Body of pancreas (tissue), 4 donors: Measurements from ENCODE around the gene FAM83C. TPM values are rescaled to one million over a fixed set of nuclear protein-coding genes. Genes with fewer than 3 reads are reported as not detected.

Experiments used
- ATAC-seq: fragments of 150-250 bp; one replicate; pipeline ENCODE4 v1.9.1; 2016
- DNase-seq, 4 donors: peaks; one replicate each; pipeline ENCODE4 v3.0.0-alpha.2; 2019
- H3K27ac ChIP-seq, 4 donors: fragments of 200-600 bp; sonication (generic); 1 replicate in 3 of 4; 2 replicates in 1 of 4; pipeline versions ENCODE4 v1.5.1 to v1.6.1; 2016 to 2019; ENCODE audit warnings: mild to moderate bottlenecking in 1 of 4, mixed read lengths in 1 of 4, moderate library complexity in 1 of 4
- H3K27me3 ChIP-seq, 2 donors: fragments of 200-600 bp; sonication (generic); one replicate each; pipeline ENCODE4 v1.6.0; 2016; ENCODE audit warnings: mild to moderate bottlenecking in 1 of 2
- H3K36me3 ChIP-seq, 2 donors: fragments of 200-600 bp; sonication (generic); replicated peaks in 1 of 2; 2 replicates each; pipeline ENCODE4 v1.5.1; 2016; ENCODE audit warnings: low read depth in 2 of 2; ENCODE audit not compliant: insufficient read depth in 1 of 2
- H3K4me1 ChIP-seq: fragments of 200-600 bp; sonication (generic); one replicate; pipeline ENCODE4 v1.6.0; 2016
- H3K4me3 ChIP-seq, 2 donors: fragments of 200-600 bp; sonication (generic); 1 replicate in 1 of 2; 2 replicates in 1 of 2; pipeline ENCODE4 v1.5.1; 2016 to 2019
- H3K9me3 ChIP-seq, 3 donors: fragments of 200-600 bp; sonication (generic); 1 replicate in 2 of 3; 2 replicates in 1 of 3; pipeline ENCODE4 v1.5.1; 2016
- CTCF ChIP-seq, 7 experiments: fragments of 450-650 bp in 4 of 7; fragments of 200-600 bp in 3 of 7; sonication (generic) in 3 of 7; IDR thresholded peaks; one replicate each; pipeline ENCODE4 v1.5.1; 2016 to 2019; ENCODE audit warnings: antibody characterized with exemption in 7 of 7
- POLR2A ChIP-seq, 3 donors: fragments of 450-650 bp; IDR thresholded peaks; one replicate each; pipeline ENCODE4 v1.6.1; 2016; ENCODE audit warnings: antibody characterized with exemption in 3 of 3, mild to moderate bottlenecking in 2 of 3
- WGBS, 2 donors: methylation state at CpG; one replicate each; pipeline ENCODE4 v1.1.5; 2017; 5-methylcytosine and 5-hydroxymethylcytosine counted together
- intact Hi-C: fragments of 100-400 bp; cut with DNase I; formaldehyde crosslinking; loops from one replicate; pipeline ENCODE4 v1.15.1; 2023
- total RNA-seq, 2 donors: library from RNA; depleted of rRNA; stranded (reverse); fragments of >200 nt; gene quantifications; one replicate each; pipeline ENCODE4 v1.1.0, GENCODE V29; 2016

Gene FAM83C
- total RNA-seq, 2 donors from 2014 or later = not detected

- 76 to 80% methylated on average over 13 to 19 of the region's 19 CpGs for WGBS, 2 donors
- Histone ChIP-seq H3K36me3 (no peaks in the 10 kb centered on the region), H3K27me3 (no peaks in the 10 kb centered on the region), H3K4me3 (no peak overlapping the region), H3K9me3 (no peaks in the 10 kb centered on the region), H3K4me1 (peaks cover 12% of the 10 kb centered on the region), H3K27ac (no peak overlapping the region)
- no peak for ATAC-seq
- intact Hi-C loops = no loop called here
- TF ChIP-seq CTCF (IDR thresholded peaks at IDR 0.05) (no peak), POLR2A (IDR thresholded peaks at IDR 0.05) (no peak)
- no peak for DNase-seq
Observed at GRCh38 chr20:35288325-35289060, 3.7 kb downstream of the FAM83C start.

DNA sequence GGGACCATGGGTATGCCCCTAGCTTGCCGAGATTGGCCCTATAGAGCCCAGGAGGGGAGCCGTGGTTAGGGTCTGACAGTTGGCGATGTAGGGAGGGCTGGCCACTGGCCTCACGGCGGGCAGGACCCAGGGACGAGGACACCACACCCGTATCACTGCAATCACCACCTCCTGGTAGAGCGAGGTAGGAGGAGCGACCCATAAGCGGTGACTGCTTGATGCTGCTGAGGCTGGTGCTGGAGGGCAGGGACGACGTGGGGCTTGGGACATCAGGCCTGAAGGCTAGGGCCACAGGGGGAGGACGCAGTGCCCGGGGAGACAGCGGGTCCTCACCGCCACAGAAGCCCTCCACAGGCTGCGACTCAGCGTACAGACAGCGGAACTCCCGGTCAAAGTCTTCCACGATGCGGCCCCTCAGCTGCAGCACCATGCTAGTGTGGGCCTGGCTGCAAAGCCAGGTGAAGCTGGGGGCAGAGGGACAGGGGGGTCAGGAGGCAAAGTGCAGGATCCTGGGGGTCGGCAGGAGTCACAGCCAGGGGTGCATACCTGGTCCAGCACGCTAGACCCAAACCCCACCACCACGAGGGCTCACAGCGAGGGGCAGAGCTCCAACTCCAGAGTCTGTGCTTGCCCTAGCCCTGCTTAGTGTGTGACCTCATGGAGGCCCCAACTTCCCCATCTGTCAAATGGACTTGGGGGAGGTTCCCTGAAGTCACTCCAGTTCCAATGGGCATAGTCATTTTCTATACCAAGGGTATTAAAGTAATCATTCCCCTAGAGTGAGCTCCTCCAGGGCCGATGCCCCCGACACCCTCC lies 4.5 kb downstream of the FAM83C start:
- intact Hi-C loops = no loop called here
- Histone ChIP-seq H3K27ac (no peak overlapping the region), H3K4me3 (no peak overlapping the region), H3K4me1 (peaks cover 15% of the 10 kb centered on the region), H3K9me3 (no peaks in the 10 kb centered on the region), H3K36me3 (no peaks in the 10 kb centered on the region), H3K27me3 (no peaks in the 10 kb centered on the region)
- no peak for DNase-seq
- WGBS, 2 donors = 76 to 79% methylated on average over 13 to 26 of the region's 28 CpGs
- TF ChIP-seq CTCF (IDR thresholded peaks at IDR 0.05) (no peak), POLR2A (IDR thresholded peaks at IDR 0.05) (no peak)
- ATAC-seq = no peak

GRCh38 chr20:35286899-35287508 lies 5.2 kb downstream of the FAM83C start:
- Histone ChIP-seq H3K4me1 (peaks cover 15% of the 10 kb centered on the region), H3K27me3 (no peaks in the 10 kb centered on the region), H3K9me3 (no peaks in the 10 kb centered on the region), H3K4me3 (no peak overlapping the region), H3K36me3 (no peaks in the 10 kb centered on the region), H3K27ac (no peak overlapping the region)
- DNase-seq (no peak), ATAC-seq (no peak)
- 72 to 86% methylated on average over 8 to 17 of the region's 17 CpGs for WGBS, 2 donors
- no peak for TF ChIP-seq CTCF (IDR thresholded peaks at IDR 0.05)
- TF ChIP-seq POLR2A (IDR thresholded peaks at IDR 0.05) = no peak
- intact Hi-C loops = no loop called here

DNA sequence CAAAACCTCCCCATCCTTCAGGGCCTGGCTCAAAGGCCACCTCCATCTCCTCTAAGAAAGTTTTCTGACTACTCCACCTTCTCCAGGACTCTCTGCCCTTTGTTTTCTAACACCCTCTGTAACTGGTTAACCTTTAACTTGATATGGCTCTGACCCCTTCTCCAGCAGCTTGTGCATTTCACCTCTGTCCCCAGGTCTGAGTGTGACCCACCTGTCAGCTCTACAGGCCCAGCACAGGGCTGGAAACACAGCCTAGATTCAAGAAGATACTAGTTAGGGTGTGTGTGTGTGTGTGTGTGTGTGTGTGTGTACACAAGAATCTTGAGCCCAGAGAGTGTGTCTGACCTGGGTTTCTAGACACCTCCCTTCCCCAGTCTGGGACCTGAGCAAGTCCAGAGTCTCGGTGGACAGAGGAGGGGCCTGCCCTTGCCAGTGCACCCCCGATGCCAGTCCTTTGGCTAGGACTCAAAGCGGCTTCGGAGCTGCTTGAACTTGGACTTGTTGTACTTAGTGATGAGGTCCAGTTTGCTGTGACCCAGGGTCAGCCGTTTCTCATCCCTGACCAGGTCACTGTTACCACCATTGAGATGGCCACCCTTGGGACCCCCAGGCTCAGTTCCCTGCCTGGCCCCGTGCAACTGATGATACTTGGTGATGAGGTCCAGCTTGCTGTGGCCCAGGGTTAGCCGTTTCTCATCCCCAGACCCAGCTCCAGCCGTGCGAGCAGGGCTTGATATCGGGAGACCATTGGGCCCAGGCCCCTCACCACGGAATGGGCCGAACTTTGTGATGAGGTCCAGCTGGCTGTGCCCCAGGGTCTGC lies 5.9 kb downstream of the FAM83C start:
- ATAC-seq = no peak
- no peak for TF ChIP-seq POLR2A (IDR thresholded peaks at IDR 0.05)
- no peak for TF ChIP-seq CTCF (IDR thresholded peaks at IDR 0.05)
- intact Hi-C loops = no loop called here

More for the DNA sequence above, 5.9 kb downstream of the FAM83C start:
- H3K27me3 ChIP-seq = no peaks in the 10 kb centered on the region
- H3K4me3 ChIP-seq = no peak overlapping the region
- H3K4me1 ChIP-seq = peaks cover 15% of the 10 kb centered on the region
- no peak for DNase-seq
- no peaks in the 10 kb centered on the region for H3K9me3 ChIP-seq
- H3K27ac ChIP-seq = no peak overlapping the region
- WGBS, 2 donors = 76% methylated on average over 12 of the region's 12 CpGs; no CpG with 5 or more reads in 1 of the 2 donors
- no peaks in the 10 kb centered on the region for H3K36me3 ChIP-seq
